SK-N-SH (cell line): ENCODE results near the gene CLTCL1.

Source experiments
- CTCF ChIP-seq: fragments of 200-600 bp; sonication (generic); IDR thresholded peaks from 2 replicates; pipeline ENCODE4 v1.6.1; 2017; ENCODE audit warnings: antibody characterized with exemption, mild to moderate bottlenecking, moderate library complexity
- EZH2phosphoT487 ChIP-seq: fragments of 200-600 bp; sonication (generic); IDR thresholded peaks from 2 replicates; pipeline ENCODE4 v1.6.1; 2017; ENCODE audit warnings: low read depth, mixed run types, mild to moderate bottlenecking, antibody characterized with exemption, moderate library complexity, borderline replicate concordance
- JUND ChIP-seq: IDR thresholded peaks from 2 replicates; pipeline ENCODE4 v1.4.0; 2012
- POLR2AphosphoS5 ChIP-seq: IDR thresholded peaks from 2 replicates; pipeline ENCODE4 v1.6.1; 2012; ENCODE audit warnings: low read depth, low read length
- RAD21 ChIP-seq: IDR thresholded peaks from 2 replicates; pipeline ENCODE4 v1.6.1; 2012; ENCODE audit warnings: mild to moderate bottlenecking, low read length
- RCOR1 ChIP-seq: fragments of 150-350 bp; IDR thresholded peaks from 2 replicates; pipeline ENCODE4 v1.6.1; 2017; ENCODE audit warnings: antibody characterized with exemption, low read length
- TAF1 ChIP-seq: IDR thresholded peaks from 2 replicates; pipeline ENCODE4 v1.6.1; 2012; ENCODE audit warnings: low read depth, mild to moderate bottlenecking, low read length, moderate library complexity, borderline replicate concordance

- no peak for TF ChIP-seq CTCF
- TF ChIP-seq POLR2AphosphoS5 = no peak
- no peak for TF ChIP-seq JUND
- TF ChIP-seq EZH2phosphoT487 = no peak
- no peak for TF ChIP-seq RCOR1
- TF ChIP-seq TAF1 = no peak
- no peak for TF ChIP-seq RAD21
Measured at GRCh38 chr22:19136915-19137314, 154.6 kb downstream of the CLTCL1 start.
